ENCODE results near the gene GAS7. TPM values are rescaled to one million over a fixed set of nuclear protein-coding genes. Genes with fewer than 3 reads are reported as not detected.

Gene GAS7
- total RNA-seq, 1 donor from 2014 or later: 431 TPM

DNA sequence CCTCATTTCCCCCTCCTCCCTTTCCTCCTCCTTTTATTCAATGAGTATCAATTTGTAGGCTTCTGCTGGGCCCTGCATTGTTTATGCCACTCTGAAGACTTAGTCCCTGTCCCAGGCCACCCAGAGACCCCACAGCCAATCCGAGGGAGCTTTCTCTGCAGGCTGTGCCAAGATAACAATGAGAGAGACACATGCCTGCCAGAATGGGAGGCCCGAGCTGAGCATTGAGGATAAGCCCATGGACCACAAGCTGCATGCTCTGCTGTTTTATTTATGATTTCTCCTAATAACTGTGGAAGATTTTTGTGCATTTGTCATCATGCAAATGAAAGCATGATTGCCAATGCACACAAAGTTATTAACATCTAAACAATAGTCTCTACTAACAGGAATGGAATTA, 296.3 kb downstream of the GAS7 start:
- DNase-seq (ENCODE audit: low spot score) (peak; percentile 41), ATAC-seq (no peak)
- intact Hi-C loops (cut with DNase I): no loop called here

DNA sequence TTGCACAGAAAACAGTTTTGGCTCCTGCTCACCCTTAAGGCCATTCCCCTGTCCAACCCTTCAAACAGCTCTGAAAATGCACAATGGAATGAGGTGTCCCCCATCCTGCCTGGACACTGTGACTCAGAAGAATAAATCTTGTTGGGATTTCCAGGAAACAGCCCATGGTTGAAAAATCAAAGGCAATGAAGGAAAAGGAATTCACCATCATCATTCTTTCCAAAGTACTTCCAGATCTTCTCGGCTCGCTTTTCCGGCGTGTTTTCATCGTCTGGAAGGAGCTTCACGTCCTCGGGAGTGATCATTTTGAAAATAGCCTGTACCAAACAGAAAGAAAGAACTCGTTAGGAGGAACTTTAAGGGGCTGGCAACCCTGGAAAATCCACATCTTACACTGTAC, 297.6 kb downstream of the GAS7 start:
- intact Hi-C loops (cut with DNase I): no loop called here
- DNase-seq (ENCODE audit: low spot score): peak; percentile 53
- peak; percentile 47 for ATAC-seq

DNA sequence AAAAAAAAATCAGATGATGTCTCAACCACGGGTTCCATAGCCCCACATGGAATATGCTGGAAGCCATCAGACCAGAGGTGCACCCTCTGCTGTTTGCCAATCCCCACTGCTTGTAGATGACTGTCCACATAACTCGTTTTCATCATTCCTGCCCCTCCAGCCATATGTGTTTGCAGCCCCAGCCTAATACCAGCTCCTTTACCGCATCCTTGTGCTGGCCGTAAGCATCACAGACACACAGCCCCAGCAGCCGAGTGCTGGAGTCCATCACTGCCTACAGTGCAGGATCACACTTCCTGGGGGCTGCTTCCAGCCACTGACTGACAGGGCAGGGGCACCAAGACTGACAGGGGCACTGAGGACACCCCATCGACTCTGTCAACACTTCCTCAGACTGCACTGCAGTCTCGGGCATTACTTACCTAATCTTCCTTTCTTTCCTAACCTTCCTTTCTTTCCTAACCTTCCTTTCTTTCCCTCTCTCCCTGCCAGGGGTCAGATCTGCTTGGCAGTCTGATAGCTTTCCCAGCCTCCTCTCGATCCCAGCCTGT, 298.3 kb downstream of the GAS7 start:
- intact Hi-C loops (cut with DNase I): no loop called here
- DNase-seq (ENCODE audit: low spot score) (peak; percentile 43), ATAC-seq (peak; percentile 5)

DNA sequence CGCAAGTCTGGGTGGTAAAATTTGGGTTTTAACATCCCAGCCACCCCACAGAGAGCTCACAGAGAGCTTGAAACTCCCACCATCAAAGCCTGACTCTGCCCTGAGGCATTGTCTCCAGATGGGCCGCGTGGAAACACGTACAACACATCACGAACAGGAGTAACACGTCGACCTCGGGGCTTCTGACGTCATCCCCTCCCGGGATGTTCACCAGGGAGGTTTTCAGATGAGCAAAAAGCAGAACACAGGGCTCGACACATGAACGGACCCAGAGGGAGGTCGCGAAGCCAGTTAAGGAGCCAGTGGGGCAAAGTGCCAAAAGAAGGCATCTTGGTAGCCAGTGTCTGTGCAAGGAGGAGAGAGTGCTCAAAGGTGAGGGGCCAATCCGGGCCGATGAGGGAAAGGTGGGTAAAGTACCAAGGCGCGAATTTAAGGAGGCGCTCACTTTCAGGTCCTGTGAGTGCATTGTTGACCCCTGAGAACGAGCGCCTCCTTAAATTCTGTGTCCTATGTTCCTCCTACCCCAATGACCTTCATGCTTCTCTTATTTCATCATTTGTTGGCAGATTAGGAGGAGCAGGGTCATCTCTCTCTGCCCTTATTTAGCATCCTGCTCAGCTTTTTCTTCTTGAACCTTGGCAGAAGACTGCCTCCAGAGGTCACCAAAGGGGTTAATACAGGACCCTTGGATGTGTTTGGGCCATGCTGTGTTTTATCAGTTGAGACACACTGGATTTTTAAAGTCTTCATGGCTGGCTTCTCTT, 298.9 kb downstream of the GAS7 start:
- peak; percentile 87 for ATAC-seq
- DNase-seq (ENCODE audit: low spot score): peak; percentile 67
- intact Hi-C loops (cut with DNase I): no loop called here

DNA sequence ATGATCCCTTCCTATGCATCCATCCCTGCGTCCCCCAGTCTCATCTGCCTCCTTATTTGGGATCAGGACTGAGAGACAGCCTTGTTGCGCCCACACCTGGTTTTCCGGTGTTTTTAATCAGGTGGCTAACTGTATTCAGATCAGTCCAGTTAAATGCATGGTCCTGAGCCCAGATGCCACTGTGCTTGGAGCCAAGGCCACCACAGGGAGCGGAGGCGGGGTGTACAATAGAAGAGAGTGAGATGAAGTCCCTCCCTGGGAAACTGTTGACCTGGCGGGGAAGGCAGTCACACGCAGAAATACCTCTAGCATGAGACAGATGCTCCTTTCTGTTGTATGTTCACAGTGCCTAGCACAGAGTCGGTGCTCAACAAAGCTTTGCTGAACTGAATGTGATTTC, 299.6 kb downstream of the GAS7 start:
- ATAC-seq: no peak
- peak; percentile 45 for DNase-seq (ENCODE audit: low spot score)
- intact Hi-C loops (cut with DNase I): no loop called here

DNA sequence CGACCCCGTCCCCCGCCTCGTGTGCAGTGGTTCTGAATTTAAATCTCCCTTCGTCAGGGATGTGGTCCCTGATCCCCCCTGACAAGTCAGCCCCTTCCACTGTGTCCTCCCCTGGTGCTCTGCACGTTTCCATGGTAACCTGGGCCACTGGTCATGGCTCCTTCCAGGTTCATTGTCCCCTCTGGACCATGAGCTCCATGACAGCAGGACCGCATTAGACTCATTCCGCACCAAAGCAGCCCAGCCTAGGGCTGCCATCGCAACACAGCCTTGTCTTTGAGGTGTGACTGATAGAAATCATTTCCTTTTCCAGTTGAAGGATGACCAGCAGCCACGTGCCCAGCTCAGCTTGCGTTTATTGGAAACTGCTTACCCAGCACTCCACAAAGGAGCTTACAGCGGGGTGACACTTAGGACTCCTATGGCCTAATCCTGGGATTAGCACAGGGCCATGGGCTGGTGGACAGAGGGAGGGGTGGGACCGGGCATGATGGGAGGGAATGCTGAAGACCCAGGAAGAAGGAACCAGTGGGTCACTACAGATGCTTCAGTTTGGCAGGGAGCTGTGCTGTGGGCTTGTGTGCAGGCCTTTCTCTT, 300.9 kb downstream of the GAS7 start:
- DNase-seq (ENCODE audit: low spot score): no peak
- intact Hi-C loops (cut with DNase I): no loop called here
- no peak for ATAC-seq

DNA sequence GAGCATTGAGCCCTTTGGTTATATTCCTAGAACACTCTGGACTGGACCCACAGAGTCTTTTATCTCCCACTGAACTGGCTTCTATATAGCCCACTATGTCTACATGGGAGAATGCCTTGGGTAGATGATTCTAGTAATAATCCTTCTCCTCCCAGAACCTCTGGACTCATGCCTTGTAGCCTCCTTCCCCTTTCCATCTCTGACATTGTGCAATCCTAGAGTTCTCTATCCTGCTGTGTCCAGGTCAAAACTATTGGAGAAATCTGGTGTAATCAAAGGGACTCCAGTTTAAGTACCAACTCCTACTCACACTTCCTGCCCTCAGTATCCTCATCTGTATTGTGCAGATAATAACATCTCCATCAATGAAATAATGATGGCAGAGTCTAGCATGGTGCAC, 302.5 kb downstream of the GAS7 start:
- intact Hi-C loops (cut with DNase I): no loop called here
- DNase-seq (ENCODE audit: low spot score) (no peak), ATAC-seq (no peak)

DNA sequence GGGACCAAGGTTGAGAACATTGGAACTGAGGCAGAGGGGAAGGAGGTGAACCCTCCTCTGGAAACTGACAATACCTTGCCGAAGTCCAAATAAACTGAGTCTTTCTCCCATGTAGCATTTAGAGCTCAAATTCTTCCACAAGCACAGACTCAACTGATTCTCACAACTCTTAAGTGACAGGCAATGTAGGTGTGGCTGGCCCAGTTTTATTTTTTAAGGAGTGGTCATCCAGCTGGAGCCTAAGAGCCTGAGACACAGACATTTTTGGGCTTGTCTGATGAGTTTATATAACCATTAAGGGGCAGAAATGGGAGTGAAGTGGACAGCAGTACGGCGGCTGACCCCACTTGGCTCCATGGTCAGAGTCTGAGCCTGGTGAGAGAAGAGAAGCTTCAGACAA, 304.2 kb downstream of the GAS7 start:
- intact Hi-C loops (cut with DNase I): no loop called here
- no peak for DNase-seq (ENCODE audit: low spot score)
- no peak for ATAC-seq

DNA sequence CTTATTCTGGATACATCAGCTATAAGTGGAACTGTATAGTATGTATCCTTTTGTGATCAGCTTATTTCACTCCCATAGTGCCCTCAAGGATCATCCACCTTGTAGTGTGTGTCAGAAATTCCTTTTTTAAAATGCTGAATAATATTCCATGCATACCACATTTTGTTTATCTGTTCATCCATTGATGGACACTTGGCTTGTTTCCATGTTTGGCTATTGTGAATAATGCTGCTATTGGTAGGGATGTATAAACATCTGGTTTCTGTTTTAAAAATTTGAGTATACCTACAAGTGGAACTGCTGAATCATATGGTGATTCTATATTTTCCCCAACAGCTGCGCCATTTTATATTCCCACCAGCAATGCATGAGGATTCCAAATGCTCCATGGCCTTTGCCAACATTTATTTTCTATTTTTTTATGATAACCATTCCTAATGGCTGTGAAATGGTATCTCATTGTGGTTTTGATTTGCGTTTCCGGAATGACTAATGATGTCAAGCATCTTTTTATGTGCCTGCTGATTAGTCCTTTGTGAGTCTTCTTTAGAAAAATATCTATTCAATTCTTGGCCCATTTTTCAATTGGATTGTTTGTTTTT, 304.9 kb downstream of the GAS7 start:
- ATAC-seq (no peak), DNase-seq (ENCODE audit: low spot score) (no peak)
- intact Hi-C loops (cut with DNase I): no loop called here

DNA sequence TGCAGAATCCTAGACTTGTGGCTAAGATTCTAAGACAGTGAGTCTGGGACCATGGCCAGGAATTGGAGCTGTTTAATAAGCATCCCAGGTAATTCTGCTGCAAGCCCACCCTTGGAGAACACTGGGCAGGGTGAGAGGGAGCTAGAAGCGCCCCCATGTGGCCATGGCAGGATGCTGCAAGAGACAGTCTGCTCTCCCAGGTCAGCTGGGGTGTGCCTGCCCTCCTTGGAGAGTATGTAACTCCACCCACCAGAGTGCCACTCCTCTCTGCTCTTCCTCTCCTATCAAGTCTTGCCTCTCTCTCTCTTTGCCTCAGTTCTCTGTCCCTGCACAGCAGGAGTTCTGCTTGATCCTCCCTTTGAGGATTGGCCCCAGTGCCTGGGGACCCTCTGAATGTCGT, 308.3 kb downstream of the GAS7 start:
- intact Hi-C loops (cut with DNase I): no loop called here
- DNase-seq (ENCODE audit: low spot score): no peak
- peak; percentile 24 for ATAC-seq

DNA sequence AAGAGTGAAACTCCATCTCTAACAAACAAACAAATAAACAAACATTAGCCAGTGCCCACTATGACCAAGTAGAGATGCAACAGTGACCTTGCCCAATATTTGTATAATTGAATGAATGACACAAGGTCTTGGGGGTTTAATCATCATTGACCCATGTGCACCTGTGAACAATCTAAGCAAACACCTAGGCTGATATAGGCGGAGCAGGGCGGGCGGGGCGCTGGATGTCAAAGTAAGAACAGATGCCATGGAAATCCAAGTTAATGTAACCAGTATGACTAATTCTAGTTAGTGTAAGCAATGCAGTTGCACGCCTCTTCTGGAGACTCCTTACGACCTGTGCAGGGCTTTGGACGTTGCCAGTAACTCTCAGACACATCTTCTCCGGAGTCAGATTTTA, 310.9 kb downstream of the GAS7 start:
- intact Hi-C loops (cut with DNase I): no loop called here
- ATAC-seq: no peak
- no peak for DNase-seq (ENCODE audit: low spot score)

DNA sequence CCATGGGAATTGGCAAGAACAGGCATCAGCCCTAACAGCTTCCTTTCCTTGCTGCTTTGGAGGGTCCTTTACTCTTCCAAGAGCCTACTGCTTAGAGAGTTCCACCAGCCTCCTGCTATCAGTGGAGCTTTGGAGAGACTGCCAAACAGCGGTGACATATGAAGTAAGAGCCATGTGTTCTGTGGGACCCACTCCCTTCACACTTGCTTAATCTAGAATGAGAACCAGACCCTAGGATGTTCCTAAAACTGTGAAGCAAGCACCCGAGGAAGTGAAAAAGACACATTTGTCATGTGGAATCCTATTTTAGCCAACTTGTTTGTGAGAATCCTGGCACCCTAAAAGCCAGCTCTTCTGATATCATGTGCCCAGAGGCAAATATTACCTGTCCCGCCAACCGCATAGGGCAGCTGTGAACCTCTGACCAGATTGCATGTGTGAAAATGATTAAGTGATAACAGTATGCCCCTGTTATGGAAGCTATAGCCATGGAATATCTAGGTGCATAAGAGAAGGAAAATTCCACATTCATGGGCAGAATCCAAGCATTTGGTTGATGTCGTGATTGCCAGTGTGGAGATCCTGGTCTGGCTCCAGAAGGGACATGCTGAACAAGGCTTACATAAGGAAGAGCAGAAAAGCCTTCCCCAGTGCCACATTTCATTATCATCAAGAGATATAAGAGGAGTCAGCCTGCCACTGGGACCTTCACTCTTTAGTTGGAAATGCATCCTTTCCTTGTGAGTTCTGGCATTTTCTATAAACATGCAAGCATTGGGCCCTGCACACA, 312.1 kb downstream of the GAS7 start:
- intact Hi-C loops (cut with DNase I): no loop called here
- ATAC-seq (no peak), DNase-seq (ENCODE audit: low spot score) (no peak)

DNA sequence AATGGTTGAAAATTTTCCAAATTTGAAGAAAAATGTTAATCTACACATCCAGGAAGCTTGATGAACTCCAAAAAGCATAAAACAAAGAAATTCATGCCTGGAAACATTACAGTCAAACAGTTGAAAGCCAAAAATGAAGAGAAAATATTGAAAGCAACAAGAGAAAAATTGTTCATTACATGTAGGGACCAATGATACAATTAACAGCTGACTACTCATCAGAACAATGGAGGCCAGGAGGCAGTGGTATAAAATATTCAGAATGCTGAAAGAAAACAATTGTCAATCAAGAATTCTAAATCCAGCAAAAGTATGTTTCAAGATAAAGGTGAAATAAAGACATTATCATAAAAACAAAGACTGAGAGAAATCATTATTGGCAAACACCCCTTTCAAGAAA, 315.0 kb downstream of the GAS7 start:
- intact Hi-C loops (cut with DNase I): no loop called here
- no peak for DNase-seq (ENCODE audit: low spot score)
- ATAC-seq: no peak

DNA sequence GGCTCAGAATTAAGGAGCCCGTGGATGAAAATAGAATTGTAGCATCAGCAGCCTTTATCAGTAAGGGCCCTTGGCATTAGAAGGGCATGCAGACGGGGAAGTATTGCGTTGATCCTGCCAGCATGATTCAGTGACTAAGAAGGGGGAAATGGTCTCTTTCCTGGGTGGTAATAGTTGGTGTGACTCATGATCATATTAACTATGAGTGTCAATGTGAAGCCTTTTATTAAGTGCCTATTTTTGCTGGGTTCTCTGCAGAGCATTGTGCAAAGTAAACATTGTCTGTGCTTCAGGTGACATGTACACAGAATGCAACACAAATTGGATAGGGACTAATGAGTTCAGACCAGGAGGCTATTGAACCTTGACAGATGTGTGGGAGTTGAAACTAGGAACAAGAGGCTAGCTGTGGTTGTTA, 317.8 kb downstream of the GAS7 start:
- ATAC-seq (no peak), DNase-seq (ENCODE audit: low spot score) (no peak)
- intact Hi-C loops (cut with DNase I): no loop called here

DNA sequence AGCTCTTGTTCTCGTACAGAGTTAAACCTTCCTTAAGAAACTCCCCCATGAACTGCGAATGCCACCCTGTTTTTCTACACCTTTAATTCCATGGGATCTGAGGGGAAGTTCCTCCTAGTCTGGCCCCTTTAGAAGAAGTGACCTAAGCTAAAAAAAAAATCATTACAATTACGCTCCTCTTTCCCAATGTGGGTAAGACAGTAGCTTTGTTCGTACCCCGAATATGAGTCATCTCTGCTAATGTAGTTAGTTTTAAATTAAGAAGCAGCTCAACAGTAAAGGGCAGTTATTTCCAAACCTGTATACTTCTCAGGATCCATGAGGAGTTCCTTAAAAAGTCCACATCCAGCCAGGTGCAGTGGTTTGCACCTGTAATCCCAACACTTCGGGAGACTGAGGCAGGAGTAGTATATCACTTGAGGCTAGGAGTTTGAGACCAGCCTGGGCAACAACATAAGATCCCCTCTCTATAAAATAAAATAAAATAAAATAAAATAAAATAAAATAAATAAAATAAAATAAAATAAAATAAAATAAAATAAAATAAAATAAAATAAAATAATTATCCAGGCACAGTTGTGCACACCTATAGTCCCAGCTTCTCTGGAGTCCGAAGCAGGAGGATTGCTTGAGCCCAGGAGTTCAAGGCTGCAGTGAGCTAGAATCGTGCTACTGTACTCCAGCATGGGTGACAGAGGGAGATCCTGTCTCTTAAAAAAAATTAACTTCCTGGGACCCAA, 319.4 kb downstream of the GAS7 start:
- ATAC-seq (no peak), DNase-seq (ENCODE audit: low spot score) (no peak)
- intact Hi-C loops (cut with DNase I): no loop called here

DNA sequence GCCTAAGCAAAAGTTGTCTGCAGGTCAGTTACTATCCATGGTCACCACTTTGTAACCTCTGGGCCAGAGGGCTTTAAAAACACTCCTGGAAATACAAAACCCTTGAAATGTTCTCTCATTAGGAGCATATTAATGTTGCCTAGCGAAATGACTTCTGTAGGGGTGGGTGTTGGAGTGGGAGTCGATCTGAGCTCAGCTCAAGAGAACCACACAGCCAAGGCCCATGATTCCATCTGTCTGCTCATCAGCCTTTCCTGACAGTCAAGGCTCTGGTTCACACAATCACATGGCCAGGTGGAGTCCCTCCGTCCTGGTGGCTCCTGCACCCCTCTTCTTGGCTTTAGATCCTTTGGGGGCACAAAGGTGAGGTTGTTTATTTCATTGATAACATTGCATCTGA, 320.1 kb downstream of the GAS7 start:
- ATAC-seq: no peak
- intact Hi-C loops (cut with DNase I): no loop called here

DNA sequence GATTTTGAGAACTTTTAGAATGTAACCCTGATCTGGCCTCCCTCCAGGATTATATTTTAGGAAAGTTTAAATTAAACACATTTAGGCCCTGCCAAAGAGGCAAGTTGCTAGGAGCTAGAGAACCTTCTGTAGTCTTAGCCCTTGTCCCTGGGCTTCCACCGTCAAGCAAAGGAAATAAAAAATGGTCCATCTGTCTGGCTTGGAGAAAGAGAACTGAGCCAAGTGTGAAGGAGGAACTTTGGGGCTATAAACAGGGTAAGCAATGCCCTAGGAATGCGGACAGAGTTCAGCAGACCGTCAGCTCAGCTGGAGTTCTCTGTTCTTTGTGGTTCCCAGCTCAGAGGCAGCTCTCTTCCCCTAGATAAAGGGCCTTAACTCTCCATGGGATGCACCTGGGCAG, 323.0 kb downstream of the GAS7 start:
- DNase-seq (ENCODE audit: low spot score) (no peak), ATAC-seq (peak; percentile 74)
- intact Hi-C loops (cut with DNase I): no loop called here

More for the DNA sequence above, 320.1 kb downstream of the GAS7 start:
- no peak for DNase-seq (ENCODE audit: low spot score)

DNA sequence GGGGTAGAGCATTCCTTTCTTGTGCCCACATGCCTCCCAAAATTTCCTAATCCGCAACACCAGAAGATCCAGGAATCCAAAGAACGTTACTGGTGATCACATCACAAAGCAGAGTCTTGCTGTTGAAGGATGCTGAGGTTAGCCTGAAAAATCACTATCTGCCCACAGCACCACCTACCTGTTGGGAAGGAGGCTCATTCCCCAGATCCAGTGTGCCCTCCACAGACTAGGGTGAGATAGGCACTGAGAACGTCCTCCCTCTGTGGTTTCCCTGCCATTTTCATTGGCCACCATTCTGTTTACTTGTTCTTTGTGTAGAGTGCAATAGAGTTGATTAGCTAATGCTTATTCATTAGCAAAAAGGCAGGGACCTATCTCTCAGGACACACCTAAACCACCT, 323.7 kb downstream of the GAS7 start:
- ATAC-seq (no peak), DNase-seq (ENCODE audit: low spot score) (no peak)
- intact Hi-C loops (cut with DNase I): no loop called here

DNA sequence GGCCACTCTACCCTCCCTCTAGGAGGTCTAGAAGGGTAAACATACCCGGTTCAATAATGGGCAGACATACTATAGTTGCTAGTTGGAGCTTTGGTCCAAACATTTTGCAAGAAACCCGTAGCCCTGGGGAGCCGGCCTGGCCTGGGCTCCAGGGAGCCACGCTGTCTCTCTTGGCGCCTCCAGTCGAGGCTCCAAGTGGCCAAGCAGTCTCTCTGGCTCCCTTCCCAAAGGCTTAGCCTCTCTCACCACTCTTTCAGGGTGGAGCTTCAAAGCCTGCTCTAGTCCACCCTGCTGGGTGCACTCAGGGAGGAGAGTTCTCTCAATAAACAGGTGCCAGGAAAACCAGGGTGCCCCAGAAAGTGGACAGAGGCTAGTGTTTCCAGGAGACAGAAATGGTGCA, 325.6 kb downstream of the GAS7 start:
- ATAC-seq (no peak), DNase-seq (ENCODE audit: low spot score) (no peak)
- intact Hi-C loops (cut with DNase I): no loop called here

All from sciatic nerve (tissue), 2 donors.